ENCODE data around the gene GVQW3.
A peak's percentile ranks its signal among the peaks of the same experiment; 100 is the strongest.

GVQW3 gene

GRCh38 chr11:76361776-76362175 lies 19.3 kb upstream of the GVQW3 start:
- no peaks in the 10 kb centered on the region for H3K27me3 ChIP-seq (ENCODE audit: insufficient read depth, low read length)
- H3K9me3 ChIP-seq (ENCODE audit: insufficient read depth, low read depth, low read length): no peaks in the 10 kb centered on the region
- no peaks in the 10 kb centered on the region; the same call in 1 of the 2 replicates for H3K4me1 ChIP-seq (ENCODE audit: insufficient read depth, low read length)
- WGBS: 88% methylated on average over 2 of the region's 2 CpGs
- H3K4me3 ChIP-seq (ENCODE audit: low read length): no peak overlapping the region
- H3K9ac ChIP-seq (ENCODE audit: low read depth, low read length): no peak overlapping the region
- H3K36me3 ChIP-seq (ENCODE audit: insufficient read depth, low read length): peaks cover 24% of the 10 kb centered on the region
- H3K27ac ChIP-seq (ENCODE audit: low read depth, low read length): no peak overlapping the region

- no peak overlapping the region for H3K4me3 ChIP-seq (ENCODE audit: low read length)
- WGBS: 97% methylated on average over 6 of the region's 7 CpGs
These were observed 18.4 kb upstream of the GVQW3 start for GRCh38 chr11:76362716-76363115.

GRCh38 chr11:76365038-76365679 lies 16.0 kb upstream of the GVQW3 start:
- Histone ChIP-seq H3K4me1 (ENCODE audit: insufficient read depth, low read length) (no peaks in the 10 kb centered on the region; the same call in 1 of the 2 replicates), H3K9me3 (ENCODE audit: insufficient read depth, low read depth, low read length) (no peaks in the 10 kb centered on the region), H3K27me3 (ENCODE audit: insufficient read depth, low read length) (no peaks in the 10 kb centered on the region), H3K4me3 (ENCODE audit: low read length) (no peak overlapping the region), H3K36me3 (ENCODE audit: insufficient read depth, low read length) (peaks cover 17% of the 10 kb centered on the region), H3K9ac (ENCODE audit: low read depth, low read length) (no peak overlapping the region), H3K27ac (ENCODE audit: low read depth, low read length) (no peak overlapping the region)
- 92% methylated on average over 16 of the region's 16 CpGs for WGBS

More at GRCh38 chr11:76362716-76363115, 18.4 kb upstream of the GVQW3 start:
- Histone ChIP-seq H3K27me3 (ENCODE audit: insufficient read depth, low read length) (no peaks in the 10 kb centered on the region), H3K27ac (ENCODE audit: low read depth, low read length) (no peak overlapping the region), H3K9me3 (ENCODE audit: insufficient read depth, low read depth, low read length) (no peaks in the 10 kb centered on the region), H3K36me3 (ENCODE audit: insufficient read depth, low read length) (peaks cover 24% of the 10 kb centered on the region), H3K4me1 (ENCODE audit: insufficient read depth, low read length) (no peaks in the 10 kb centered on the region; the same call in 1 of the 2 replicates), H3K9ac (ENCODE audit: low read depth, low read length) (no peak overlapping the region)

GRCh38 chr11:76368490-76368889 lies 12.6 kb upstream of the GVQW3 start:
- WGBS: 92% methylated on average over 1 of the region's 1 CpG
- H3K4me3 ChIP-seq (ENCODE audit: low read length): no peak overlapping the region
- H3K4me1 ChIP-seq (ENCODE audit: insufficient read depth, low read length): no peaks in the 10 kb centered on the region; the same call in 1 of the 2 replicates
- H3K9me3 ChIP-seq (ENCODE audit: insufficient read depth, low read depth, low read length): no peaks in the 10 kb centered on the region
- no peaks in the 10 kb centered on the region for H3K27me3 ChIP-seq (ENCODE audit: insufficient read depth, low read length)
- no peak overlapping the region for H3K9ac ChIP-seq (ENCODE audit: low read depth, low read length)
- H3K36me3 ChIP-seq (ENCODE audit: insufficient read depth, low read length): peaks cover 10% of the 10 kb centered on the region; the same call in 1 of the 2 replicates
- H3K27ac ChIP-seq (ENCODE audit: low read depth, low read length): no peak overlapping the region

GRCh38 chr11:76369406-76369805 lies 11.7 kb upstream of the GVQW3 start:
- Histone ChIP-seq H3K4me3 (ENCODE audit: low read length) (no peak overlapping the region), H3K9me3 (ENCODE audit: insufficient read depth, low read depth, low read length) (no peaks in the 10 kb centered on the region), H3K9ac (ENCODE audit: low read depth, low read length) (no peak overlapping the region), H3K27me3 (ENCODE audit: insufficient read depth, low read length) (no peaks in the 10 kb centered on the region), H3K36me3 (ENCODE audit: insufficient read depth, low read length) (peaks cover 4% of the 10 kb centered on the region; the same call in 1 of the 2 replicates), H3K27ac (ENCODE audit: low read depth, low read length) (no peak overlapping the region), H3K4me1 (ENCODE audit: insufficient read depth, low read length) (no peaks in the 10 kb centered on the region; the same call in 1 of the 2 replicates)
- 91% methylated on average over 6 of the region's 6 CpGs for WGBS

- no peaks in the 10 kb centered on the region for H3K9me3 ChIP-seq (ENCODE audit: insufficient read depth, low read depth, low read length)
These were observed 10.0 kb upstream of the GVQW3 start for GRCh38 chr11:76371170-76371569.

GRCh38 chr11:76376746-76377558 lies 4.2 kb upstream of the GVQW3 start:
- peaks cover 14% of the 10 kb centered on the region for H3K4me1 ChIP-seq (ENCODE audit: insufficient read depth, low read length)
- H3K4me3 ChIP-seq (ENCODE audit: low read length): no peak overlapping the region
- H3K27ac ChIP-seq (ENCODE audit: low read depth, low read length): no peak overlapping the region

More at GRCh38 chr11:76371170-76371569, 10.0 kb upstream of the GVQW3 start:
- Histone ChIP-seq H3K36me3 (ENCODE audit: insufficient read depth, low read length) (no peaks in the 10 kb centered on the region), H3K27ac (ENCODE audit: low read depth, low read length) (no peak overlapping the region), H3K4me1 (ENCODE audit: insufficient read depth, low read length) (peaks cover 4% of the 10 kb centered on the region; the same call in 1 of the 2 replicates), H3K27me3 (ENCODE audit: insufficient read depth, low read length) (no peaks in the 10 kb centered on the region), H3K9ac (ENCODE audit: low read depth, low read length) (no peak overlapping the region), H3K4me3 (ENCODE audit: low read length) (no peak overlapping the region)
- 88% methylated on average over 2 of the region's 3 CpGs for WGBS

GRCh38 chr11:76379807-76380158 lies 1.3 kb upstream of the GVQW3 start:
- Histone ChIP-seq H3K27ac (ENCODE audit: low read depth, low read length) (no peak overlapping the region), H3K9me3 (ENCODE audit: insufficient read depth, low read depth, low read length) (no peaks in the 10 kb centered on the region), H3K4me3 (ENCODE audit: low read length) (peak overlapping the region; percentile 85), H3K36me3 (ENCODE audit: insufficient read depth, low read length) (peaks cover 4% of the 10 kb centered on the region; the same call in 1 of the 2 replicates), H3K4me1 (ENCODE audit: insufficient read depth, low read length) (peaks cover 19% of the 10 kb centered on the region), H3K9ac (ENCODE audit: low read depth, low read length) (peak overlapping the region; percentile 74; the same call in 1 of the 2 replicates), H3K27me3 (ENCODE audit: insufficient read depth, low read length) (no peaks in the 10 kb centered on the region)
- WGBS: 72% methylated on average over 4 of the region's 6 CpGs

More at GRCh38 chr11:76376746-76377558, 4.2 kb upstream of the GVQW3 start:
- no peaks in the 10 kb centered on the region for H3K27me3 ChIP-seq (ENCODE audit: insufficient read depth, low read length)
- no peaks in the 10 kb centered on the region for H3K36me3 ChIP-seq (ENCODE audit: insufficient read depth, low read length)
- 82% methylated on average over 7 of the region's 7 CpGs for WGBS
- H3K9me3 ChIP-seq (ENCODE audit: insufficient read depth, low read depth, low read length): no peaks in the 10 kb centered on the region
- no peak overlapping the region for H3K9ac ChIP-seq (ENCODE audit: low read depth, low read length)

- WGBS: under 1% methylated on average over 77 of the region's 85 CpGs
- H3K9me3 ChIP-seq (ENCODE audit: insufficient read depth, low read depth, low read length): no peaks in the 10 kb centered on the region
- no peaks in the 10 kb centered on the region for H3K27me3 ChIP-seq (ENCODE audit: insufficient read depth, low read length)
- peak overlapping the region; percentile 74 for H3K9ac ChIP-seq (ENCODE audit: low read depth, low read length)
- peak overlapping the region; percentile 56 for H3K27ac ChIP-seq (ENCODE audit: low read depth, low read length)
- H3K4me3 ChIP-seq (ENCODE audit: low read length): peak overlapping the region; percentile 85
- H3K36me3 ChIP-seq (ENCODE audit: insufficient read depth, low read length): peaks cover 6% of the 10 kb centered on the region; the same call in 1 of the 2 replicates
- peaks cover 16% of the 10 kb centered on the region for H3K4me1 ChIP-seq (ENCODE audit: insufficient read depth, low read length)
These were observed 755 bp upstream of the GVQW3 start for GRCh38 chr11:76380159-76380976.

- peak overlapping the region; percentile 85 for H3K4me3 ChIP-seq (ENCODE audit: low read length)
- H3K9ac ChIP-seq (ENCODE audit: low read depth, low read length): no peak overlapping the region
- WGBS: 82% methylated on average over 6 of the region's 6 CpGs
These were observed 1.1 kb downstream of the GVQW3 start for GRCh38 chr11:76382209-76382608.

More at GRCh38 chr11:76382209-76382608, 1.1 kb downstream of the GVQW3 start:
- peaks cover 26% of the 10 kb centered on the region for H3K4me1 ChIP-seq (ENCODE audit: insufficient read depth, low read length)
- H3K9me3 ChIP-seq (ENCODE audit: insufficient read depth, low read depth, low read length): no peaks in the 10 kb centered on the region
- no peak overlapping the region for H3K27ac ChIP-seq (ENCODE audit: low read depth, low read length)
- peaks cover 6% of the 10 kb centered on the region; the same call in 1 of the 2 replicates for H3K36me3 ChIP-seq (ENCODE audit: insufficient read depth, low read length)
- H3K27me3 ChIP-seq (ENCODE audit: insufficient read depth, low read length): no peaks in the 10 kb centered on the region
